NCI-H69 (cell line): ENCODE results near the gene RARA.
A peak's percentile ranks its signal among the peaks of the same experiment; 100 is the strongest.
"Not testable (repeated sequence)": the region's sequence is repeated elsewhere in the genome, so short reads cannot be mapped to it uniquely, and the experiment has no call there.

Experiments used
- DNase-seq: peaks from one replicate; lab custom pipeline; 2025; lab: John Stamatoyannopoulos, UW

The RARA gene

GRCh38 chr17:40358323-40359038 lies 49.5 kb downstream of the RARA start:
- peak; percentile 76 for DNase-seq

DNA sequence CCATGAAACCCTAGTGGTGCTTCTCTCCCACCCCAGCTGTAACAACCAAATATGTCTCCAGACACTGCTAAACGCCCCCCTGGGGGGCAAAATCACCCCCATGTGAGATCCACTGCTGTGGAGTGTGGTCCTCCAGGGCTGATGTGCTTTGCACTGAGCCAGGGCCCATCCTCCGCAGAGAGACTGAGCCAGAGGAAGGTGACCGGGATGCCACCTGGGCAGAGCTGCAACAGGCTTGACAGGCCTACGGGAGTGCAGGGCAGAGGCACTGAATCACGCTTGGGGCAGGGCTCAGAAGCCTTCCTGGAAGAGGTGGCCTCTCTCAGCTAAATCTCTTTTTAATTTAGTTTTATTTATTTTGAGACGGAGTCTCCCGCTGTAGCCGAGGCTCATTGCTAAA lies 51.1 kb downstream of the RARA start:
- DNase-seq = no peak

DNA sequence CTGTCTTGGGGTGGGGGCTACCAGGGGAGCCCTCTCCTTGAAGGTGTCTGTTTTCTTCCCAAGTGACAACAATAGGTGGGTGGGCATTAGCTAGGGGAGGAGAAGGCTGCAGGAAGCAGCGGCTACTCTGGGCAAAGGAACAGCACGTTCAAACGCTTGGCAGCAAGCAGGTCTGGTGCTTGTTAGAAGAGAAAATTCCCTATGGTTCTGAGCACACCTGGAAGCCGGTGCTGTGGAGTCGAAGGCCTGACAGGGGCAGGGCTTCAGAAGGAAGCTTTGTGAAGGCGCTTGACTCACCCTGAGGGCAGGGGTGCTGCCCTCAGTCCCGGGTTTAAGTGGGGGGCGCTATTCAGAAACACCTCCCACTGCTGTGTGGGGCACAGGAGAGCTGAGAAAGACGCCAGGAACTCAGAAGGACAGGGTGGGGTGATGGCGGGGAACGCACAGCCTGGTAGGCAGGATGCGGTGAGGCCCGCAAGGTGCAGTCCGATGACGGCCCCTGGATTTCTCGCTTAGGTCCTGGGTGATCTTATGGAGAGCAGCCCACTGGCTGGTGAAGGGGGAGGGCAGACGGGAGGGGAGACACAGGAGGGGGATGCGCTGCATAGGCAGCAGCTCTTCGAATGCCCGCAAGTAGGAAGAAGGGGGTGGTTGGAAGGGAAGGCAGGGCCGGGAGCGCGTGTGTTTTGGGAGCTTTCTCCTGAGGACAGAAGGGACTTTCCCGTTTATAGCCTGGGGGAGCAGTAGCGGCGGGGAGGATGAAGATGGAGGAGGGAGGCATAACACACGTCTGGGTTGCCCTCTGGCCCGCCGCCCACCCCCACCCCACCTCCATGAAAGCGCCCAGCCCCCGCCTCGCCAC lies 52.3 kb downstream of the RARA start:
- DNase-seq = no peak

DNA sequence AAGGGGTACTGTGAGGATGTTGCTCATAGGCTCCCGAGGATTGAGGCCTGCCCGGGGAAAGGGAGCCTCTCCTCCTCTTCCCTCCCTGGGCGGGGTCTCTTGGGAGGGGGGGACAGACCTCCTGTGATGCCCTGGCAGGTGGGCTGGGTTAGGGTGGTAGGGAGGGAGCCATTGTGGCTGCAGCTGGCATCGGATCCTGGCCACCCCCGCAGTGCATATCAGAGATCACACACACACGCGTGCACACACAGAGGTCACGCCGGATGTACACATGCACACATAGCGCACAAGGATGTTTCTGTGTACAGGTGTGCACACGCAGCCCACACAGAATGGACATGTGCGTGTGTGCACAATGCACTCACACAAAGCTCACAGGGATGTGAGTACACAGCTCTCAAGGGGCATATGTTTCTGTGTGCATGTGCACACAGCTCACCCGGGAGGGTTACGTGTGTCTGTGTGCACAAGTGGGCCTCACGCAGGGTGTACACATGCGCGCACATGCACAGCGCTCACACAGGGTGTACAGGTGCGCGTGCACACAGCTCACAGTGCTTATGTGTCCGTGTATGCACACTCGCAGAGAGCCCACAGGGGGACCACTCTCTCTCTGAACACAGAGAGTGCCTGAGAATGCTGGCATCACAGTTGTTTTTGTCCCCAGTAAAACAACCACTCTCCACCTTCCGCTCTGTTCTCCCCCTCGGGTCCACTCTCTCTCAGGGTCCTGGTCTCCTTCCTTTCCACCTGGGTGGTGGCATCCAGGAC lies 53.1 kb downstream of the RARA start:
- no peak for DNase-seq

DNA sequence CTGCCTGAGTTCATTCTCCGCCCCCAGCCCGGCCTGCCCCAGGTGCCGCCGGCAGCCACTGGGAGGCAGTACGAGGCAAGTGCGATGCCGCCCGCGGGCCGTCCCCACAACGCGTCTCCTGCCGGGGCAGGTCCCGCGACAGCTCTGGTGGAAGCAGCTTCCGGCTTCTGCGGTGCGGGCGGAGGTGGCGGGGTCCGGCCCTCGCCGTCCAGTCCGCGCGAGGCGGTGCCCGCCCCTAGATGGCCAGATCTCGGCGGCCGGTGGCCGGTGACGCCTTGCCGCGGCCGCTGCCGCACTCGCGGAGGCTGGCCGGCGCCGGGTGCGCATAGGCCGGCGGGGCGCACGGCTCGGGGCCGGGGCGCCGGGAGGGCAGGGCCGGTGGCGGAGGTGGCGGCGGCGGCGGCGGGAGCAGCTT lies 53.7 kb downstream of the RARA start:
- peak; percentile 62 for DNase-seq

- peak; percentile 49 for DNase-seq
Measured at GRCh38 chr17:40363111-40363827, 54.3 kb downstream of the RARA start.

DNA sequence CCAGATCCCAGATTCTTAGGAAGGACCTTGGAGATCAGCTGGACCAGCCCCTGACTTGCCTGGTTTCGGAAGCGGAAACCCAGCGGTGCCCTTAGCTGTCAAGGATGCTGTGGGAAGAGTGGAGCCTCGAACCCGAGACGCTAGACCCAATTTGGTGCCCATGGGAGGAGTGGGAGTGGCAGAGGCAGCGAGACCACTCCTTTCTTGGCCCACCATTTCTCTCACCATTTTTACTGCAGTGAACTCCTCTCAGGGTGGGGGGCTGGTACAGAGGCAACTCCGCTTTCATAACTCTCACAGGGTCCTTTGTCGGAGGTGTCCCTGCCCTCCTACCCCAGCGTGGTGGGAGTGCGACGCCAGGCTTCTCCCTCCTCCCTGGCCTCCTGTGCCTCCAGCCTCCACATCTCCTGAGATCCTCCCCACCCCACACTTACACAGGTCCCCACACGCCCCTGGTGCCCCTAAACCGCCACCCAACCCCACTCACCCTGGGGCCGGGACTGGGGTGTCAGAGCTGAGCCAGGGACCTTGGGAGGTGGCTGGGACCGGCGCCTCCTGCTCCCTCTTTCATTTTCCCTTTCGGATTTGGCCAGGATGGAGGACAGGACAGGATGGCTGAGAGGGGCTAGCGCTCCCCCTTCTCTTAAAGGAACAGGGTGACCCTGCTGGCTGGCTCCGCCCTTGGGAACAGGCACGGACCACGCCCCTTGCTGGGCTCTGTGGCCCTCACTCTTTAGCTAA lies 55.3 kb downstream of the RARA start, which contains the start of gene GJD3:
TSS of gene GJD3 (minus strand) at position 617 of the 741 bp plus-strand sequence. CDS start 922 bp downstream, outside the sequence.
- DNase-seq = no peak

GRCh38 chr17:40364906-40365305 lies 55.9 kb downstream of the RARA start:
- no peak for DNase-seq

DNA sequence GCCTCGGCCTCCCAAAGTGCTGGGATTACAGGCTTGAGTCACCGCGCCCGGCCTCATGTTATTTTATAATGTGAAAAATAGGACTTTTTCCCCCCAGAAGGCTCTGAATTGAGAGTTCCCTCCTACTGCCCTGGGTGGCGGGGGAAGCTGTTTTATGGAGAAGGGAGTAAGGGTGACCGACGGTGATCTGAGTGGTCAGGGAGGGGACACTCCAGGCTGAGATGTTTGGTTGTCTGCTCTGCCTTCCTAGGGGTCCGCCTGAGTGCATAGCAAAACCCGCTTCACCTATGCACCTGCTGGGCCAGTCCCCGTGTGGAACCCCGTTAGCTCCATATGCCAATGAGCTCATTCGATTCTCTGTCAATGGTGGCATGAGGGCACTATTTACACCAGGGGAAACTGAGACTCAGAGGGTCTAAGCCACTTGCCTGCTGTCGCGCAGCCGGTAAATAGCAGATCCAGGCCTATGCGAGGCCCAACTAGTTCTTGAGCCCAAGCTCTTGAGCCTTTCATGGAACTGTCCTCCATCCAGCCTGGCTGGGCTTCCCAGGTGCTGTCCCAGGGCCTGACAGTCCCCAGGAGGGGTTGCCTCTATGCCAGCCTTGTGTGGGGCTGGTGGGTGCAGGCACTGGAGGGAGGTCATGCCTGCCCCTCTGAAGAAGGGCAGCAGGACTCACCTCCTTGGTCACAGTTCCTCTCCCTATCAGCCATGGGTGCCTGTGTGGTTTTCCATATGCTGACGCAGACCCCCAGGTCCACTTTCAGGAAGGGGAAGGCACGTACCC lies 57.3 kb downstream of the RARA start:
- DNase-seq = no peak

DNA sequence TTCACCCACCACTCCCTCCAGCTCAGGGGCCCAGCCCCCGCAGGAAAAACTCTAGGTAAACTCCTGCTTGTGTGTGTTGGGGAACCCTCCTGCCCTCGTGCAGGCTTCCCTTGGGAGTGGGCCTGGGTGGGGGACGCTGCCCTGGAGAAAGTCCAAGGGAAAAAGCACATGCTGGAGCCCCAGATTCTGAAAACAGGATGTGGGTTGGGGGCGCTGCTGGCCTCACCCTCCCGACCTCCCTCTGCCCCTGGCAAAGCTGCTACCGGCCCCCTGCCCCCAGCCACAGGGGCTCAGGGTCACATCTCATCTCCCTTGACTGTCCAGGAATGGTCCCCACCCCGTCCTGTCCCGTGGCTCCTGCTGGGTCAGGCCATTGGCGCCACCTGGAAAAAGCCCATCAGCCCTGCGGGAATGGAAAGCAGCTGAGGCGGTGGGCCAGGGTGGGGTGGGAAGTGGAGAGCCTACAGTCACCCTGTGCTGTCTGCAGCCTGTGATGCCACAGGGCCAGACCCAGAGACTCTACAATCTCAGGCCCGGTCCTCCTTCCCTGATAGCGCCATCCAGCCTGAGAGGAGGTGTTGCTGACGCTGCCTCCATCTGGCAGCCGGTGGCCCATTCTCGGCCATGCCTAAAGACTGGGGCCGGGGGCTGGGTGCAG lies 58.0 kb downstream of the RARA start:
- no peak for DNase-seq

GRCh38 chr17:40367728-40368127 lies 58.7 kb downstream of the RARA start:
- DNase-seq = not testable (repeated sequence)

DNA sequence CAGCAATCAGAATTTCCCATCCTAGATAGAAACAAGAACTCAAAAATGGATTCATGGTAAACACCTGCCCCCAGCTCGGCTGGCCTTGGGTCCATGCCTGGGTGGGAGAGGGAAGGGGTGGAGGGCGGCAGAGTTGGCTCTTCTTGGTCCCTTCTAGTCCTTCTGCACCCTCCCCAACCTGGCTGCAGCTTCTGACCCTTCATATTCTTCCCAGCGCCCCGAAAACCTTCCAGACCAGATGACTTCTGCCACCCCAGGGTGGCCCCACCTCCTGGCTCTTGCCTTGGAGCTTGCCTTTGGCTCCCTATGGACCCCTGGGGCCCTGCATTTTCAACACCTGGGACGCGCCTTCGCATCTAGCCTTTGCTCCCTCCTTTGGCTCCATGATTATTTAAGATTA lies 60.9 kb downstream of the RARA start:
- no peak for DNase-seq

GRCh38 chr17:40371261-40371929 lies 62.4 kb downstream of the RARA start:
- DNase-seq = no peak

DNA sequence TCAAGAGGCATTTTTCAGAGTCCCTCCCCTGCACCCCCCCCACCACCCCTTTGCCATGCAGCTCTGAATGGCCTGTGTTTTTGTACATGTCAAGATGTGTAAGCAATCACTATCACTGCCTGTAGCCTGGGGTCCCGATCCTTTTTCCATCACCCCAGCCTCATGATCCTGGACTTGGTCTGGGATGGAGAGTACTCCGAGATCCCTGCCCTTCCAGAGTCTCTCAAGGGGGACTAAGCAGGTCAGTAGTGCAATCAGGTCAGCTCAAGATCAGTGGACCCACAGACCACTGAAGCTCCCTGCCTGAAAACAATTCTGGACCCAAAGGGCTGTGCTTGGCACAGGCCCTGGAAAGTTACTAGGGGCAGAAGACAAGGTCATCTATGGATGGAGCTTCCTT lies 63.1 kb downstream of the RARA start:
- DNase-seq = no peak

DNA sequence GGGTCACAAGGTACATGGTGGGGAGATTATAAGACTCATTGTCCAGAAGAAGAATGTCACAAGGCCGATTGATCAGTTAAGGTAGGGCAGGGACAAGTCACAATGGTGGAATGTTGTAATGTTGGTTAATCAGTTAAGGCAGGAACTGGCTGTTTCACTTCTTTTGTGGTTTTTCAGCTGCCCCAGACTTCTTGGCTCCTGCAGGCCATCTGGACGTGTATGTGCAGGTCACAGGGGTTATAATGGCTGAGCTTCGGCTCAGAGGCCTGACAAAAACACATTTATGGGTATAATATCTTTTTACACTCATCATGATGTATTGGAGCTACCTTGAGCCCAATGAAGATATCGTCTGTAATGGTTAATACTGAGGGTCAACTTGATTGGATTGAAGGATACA lies 63.7 kb downstream of the RARA start:
- not testable (repeated sequence) for DNase-seq

DNA sequence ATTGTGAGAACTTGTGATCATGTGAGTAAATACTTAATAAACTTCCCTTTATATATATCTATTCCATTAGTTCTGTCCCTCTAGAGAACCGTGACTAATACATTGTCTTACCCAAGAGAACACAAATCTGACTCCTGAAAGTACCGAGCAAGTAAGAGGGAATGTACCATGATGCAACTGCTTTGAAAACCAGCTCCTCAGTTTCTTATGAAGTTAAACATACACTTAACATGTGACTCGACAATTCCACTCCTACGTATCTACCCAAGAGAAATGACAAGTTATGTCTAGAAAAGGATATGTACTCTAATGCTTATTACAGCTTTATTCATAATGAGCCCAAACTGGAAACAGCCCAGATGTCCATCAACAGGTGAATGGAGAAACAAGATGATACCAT lies 64.3 kb downstream of the RARA start:
- DNase-seq = no peak

GRCh38 chr17:40373999-40374398 lies 65.0 kb downstream of the RARA start:
- DNase-seq = no peak

- no peak for DNase-seq
Measured at GRCh38 chr17:40374821-40375498, 66.0 kb downstream of the RARA start.

DNA sequence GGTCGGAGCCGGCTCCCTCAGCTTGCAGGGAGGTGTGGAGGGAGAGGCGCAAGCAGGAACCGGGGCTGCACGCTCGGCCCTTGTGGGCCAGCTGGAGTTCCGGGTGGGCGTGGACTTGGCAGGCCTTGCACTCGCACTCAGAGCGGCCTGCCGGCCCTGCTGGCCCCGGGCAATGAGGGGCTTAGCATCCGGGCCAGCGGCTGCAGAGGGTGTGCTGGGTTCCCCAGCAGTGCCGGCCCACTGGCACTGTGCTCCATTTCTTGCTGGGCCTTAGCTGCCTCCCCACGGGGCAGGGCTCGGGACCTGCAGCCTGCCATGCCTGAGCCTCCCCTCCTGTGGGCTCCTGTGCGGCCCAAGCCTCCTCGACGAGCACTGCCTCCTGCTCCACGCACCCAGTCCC lies 66.8 kb downstream of the RARA start:
- DNase-seq = not testable (repeated sequence)
